K562 (cell line): ENCODE data around the gene TRIP6. TPM values are rescaled to one million over a fixed set of nuclear protein-coding genes. Genes with fewer than 3 reads are reported as not detected.

Source experiments
- ADNP ChIP-seq: fragments of 200-800 bp; sonication (Bioruptor generic); IDR thresholded peaks from 2 replicates; pipeline ENCODE4 v1.6.1; 2016; ENCODE audit warnings: missing genetic modification characterization, missing compliant biosample characterization
- AFF4 ChIP-seq: sonication (generic); formaldehyde crosslinking; IDR thresholded peaks from 2 replicates; pipeline ENCODE4 v1.8.0; 2023; ENCODE audit warnings: mild to moderate bottlenecking, missing genetic modification reagents
- DNMT1 ChIP-seq: fragments of 450-650 bp; IDR thresholded peaks from 2 replicates; pipeline ENCODE4 v1.6.1; 2016; ENCODE audit warnings: antibody characterized with exemption, mild to moderate bottlenecking
- EWSR1 ChIP-seq: fragments of 450-650 bp; IDR thresholded peaks from 2 replicates; pipeline ENCODE4 v1.6.1; 2018; ENCODE audit warnings: borderline replicate concordance, mild to moderate bottlenecking, low read depth, moderate library complexity; ENCODE audit not compliant: partially characterized antibody
- HOMEZ ChIP-seq: fragments of 250-450 bp; sonication (Bioruptor Pico); IDR thresholded peaks from 2 replicates; pipeline ENCODE4 v1.4.0; 2020; ENCODE audit warnings: mild to moderate bottlenecking, moderate library complexity
- KAT8 ChIP-seq: fragments of 450-650 bp; IDR thresholded peaks from 2 replicates; pipeline ENCODE4 v1.6.1; 2016; ENCODE audit warnings: low read depth, mild to moderate bottlenecking
- LEF1 ChIP-seq: fragments of 450-650 bp; IDR thresholded peaks from 2 replicates; pipeline ENCODE4 v1.6.1; 2016; ENCODE audit warnings: mild to moderate bottlenecking
- MLLT1 ChIP-seq, 2 experiments: fragments of 450-650 bp; IDR thresholded peaks; 2 replicates each; pipeline ENCODE4 v1.6.1; 2016
- NCOR1 ChIP-seq: fragments of 450-650 bp; IDR thresholded peaks from 2 replicates; pipeline ENCODE4 v1.6.1; 2016; ENCODE audit warnings: mild to moderate bottlenecking, moderate library complexity
- OTX1 ChIP-seq: fragments of 450-650 bp; formaldehyde crosslinking; IDR thresholded peaks from 2 replicates; pipeline ENCODE4 v1.4.0; 2022; ENCODE audit warnings: mild to moderate bottlenecking
- PTTG1 ChIP-seq: fragments of 450-650 bp; IDR thresholded peaks from 2 replicates; pipeline ENCODE4 v1.6.1; 2016; ENCODE audit warnings: low read depth, mild to moderate bottlenecking, missing genetic modification characterization, missing compliant biosample characterization
- PURB ChIP-seq: sonication (generic); formaldehyde crosslinking; IDR thresholded peaks from 2 replicates; pipeline ENCODE4 v1.9.0; 2021; ENCODE audit warnings: low read depth, mild to moderate bottlenecking, missing genetic modification reagents
- RBM39 ChIP-seq: fragments of 200-400 bp; formaldehyde crosslinking; optimal IDR thresholded peaks from 2 replicates; pipeline ENCODE3; 2018; ENCODE audit warnings: low read depth, low read length
- RNF219 ChIP-seq: fragments of 250-450 bp; sonication (Bioruptor Pico); IDR thresholded peaks from 2 replicates; pipeline ENCODE4 v1.5.0; 2022; ENCODE audit warnings: mild to moderate bottlenecking
- TBP ChIP-seq: optimal IDR thresholded peaks from 2 replicates; pipeline ENCODE3; 2011; ENCODE audit warnings: low read depth, low read length, improper control_type of control experiment
- USF1 ChIP-seq: sonication (generic); formaldehyde crosslinking; IDR thresholded peaks from 2 replicates; pipeline ENCODE4 v1.9.0; 2022; ENCODE audit warnings: mild to moderate bottlenecking, missing genetic modification reagents
- polyA plus RNA-seq, 8 experiments: library from polyadenylated mRNA; depleted of rRNA in 4 of 8; stranded (reverse) in 5 of 8; unstranded in 3 of 8; fragments of >200 nt; fragmentation: Nextera tagmentation in 2 of 8; fragmentation: Illumina TruSeq in 1 of 8; extraction: Ambion mirVana in 2 of 8; extraction: Trizol in 1 of 8; gene quantifications; 2 replicates each; pipeline versions ENCODE4 v1.2.1 to v1.2.3, GENCODE V29; 2011 to 2014; ENCODE audit warnings: inconsistent platforms in 1 of 8, missing spikeins in 1 of 8
- total RNA-seq, 7 experiments: library from RNA; depleted of rRNA in 6 of 7; stranded (reverse); fragments of >200 nt in 6 of 7; fragmentation: Illumina TruSeq in 2 of 7; extraction: Trizol in 2 of 7; gene quantifications; 2 replicates each; pipeline versions ENCODE4 v1.2.1 to v1.2.3, GENCODE V29; 2011 to 2021; ENCODE audit warnings: low replicate concordance in 1 of 7

The TRIP6 gene
- total and polyA plus RNA-seq, 9 of the 15 experiments (the other 6 are each of a cell fraction or from before 2014, with no cell fraction given) = 5.9 to 141 (median 54.0) TPM

DNA sequence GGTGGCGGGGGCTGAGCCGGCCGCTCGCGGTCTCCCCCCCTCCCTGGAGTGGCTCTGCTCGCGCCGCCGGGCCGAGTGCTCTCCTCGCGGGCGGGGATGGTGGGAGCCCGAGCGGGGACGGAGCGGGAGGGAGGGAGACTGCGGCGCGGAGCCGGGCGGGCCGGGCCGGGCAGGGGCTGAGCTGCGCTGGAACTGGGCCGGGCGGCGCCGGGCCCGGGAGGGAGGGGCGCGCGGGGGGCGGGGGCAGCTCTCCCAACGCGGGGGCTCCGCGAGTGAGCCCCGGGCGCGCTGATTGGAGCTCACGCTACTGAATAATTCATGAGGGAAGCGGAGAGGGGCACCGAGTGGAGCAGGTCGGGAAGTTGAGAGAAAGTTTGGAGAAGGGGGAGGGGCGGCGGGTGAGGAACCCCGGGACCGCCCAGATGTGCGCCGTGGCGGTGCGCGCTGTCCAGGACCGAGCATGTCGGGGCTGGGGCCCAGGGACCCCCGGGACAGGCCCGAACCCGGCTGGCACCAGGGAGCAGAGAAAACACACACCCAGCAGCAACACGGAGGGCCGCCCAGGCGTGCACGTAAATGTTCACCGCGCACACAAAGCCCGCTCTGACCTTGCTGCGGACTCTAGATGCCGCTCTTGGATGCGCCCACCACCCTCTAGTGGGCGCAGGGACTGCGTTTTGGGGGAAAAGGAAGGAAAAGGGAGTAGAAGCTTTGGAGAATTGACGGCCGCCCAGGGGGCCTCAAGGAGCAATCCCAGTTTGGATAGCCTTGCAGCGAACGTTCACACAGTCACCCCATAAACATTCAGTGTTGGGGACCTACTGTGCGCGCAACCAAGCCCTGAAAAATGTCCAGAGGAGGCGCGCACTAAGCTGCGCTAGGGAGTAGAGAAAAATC, 39.6 kb upstream of the TRIP6 start, which contains the start of gene EPHB4 (continued):
- TF ChIP-seq DNMT1 = no peak
- no peak for TF ChIP-seq USF1 (CRISPR knock-in tag)
- peak; percentile 86; the same call in 1 of the 2 replicates for TF ChIP-seq AFF4 (CRISPR knock-in tag)
- no peak for TF ChIP-seq EWSR1
- no peak for TF ChIP-seq NCOR1
- no peak for TF ChIP-seq ADNP (tag)
- TF ChIP-seq RBM39 = no peak
- TF ChIP-seq OTX1 = peak; percentile 54; the same call in 1 of the 2 replicates
- TF ChIP-seq HOMEZ (CRISPR knock-in tag) = no peak
- TF ChIP-seq PURB = no peak
- TF ChIP-seq TBP = peak; percentile 45
- no peak for TF ChIP-seq KAT8
- TF ChIP-seq MLLT1 (IDR thresholded peaks at IDR 0.05) = peak in 1 of 2 experiments; percentile 66; a peak in 3 of 4 replicates
- peak; percentile 48; the same call in 1 of the 2 replicates for TF ChIP-seq LEF1
- no peak for TF ChIP-seq PTTG1 (tag)
- TF ChIP-seq RNF219 (CRISPR knock-in tag) = no peak
